H9 (cell line): ENCODE data around the gene SYAP1. TPM values are rescaled to one million over a fixed set of nuclear protein-coding genes. Genes with fewer than 3 reads are reported as not detected.
"Not testable (repeated sequence)": the region's sequence is repeated elsewhere in the genome, so short reads cannot be mapped to it uniquely, and the experiment has no call there.

ENCODE experiments used
- DNase-seq: peaks from one replicate; pipeline ENCODE4 v3.0.0-alpha.2; 2017
- H2AFZ ChIP-seq: one replicate; pipeline ENCODE4 v1.6.1; 2013; ENCODE audit warnings: mild to moderate bottlenecking, low read length, control low read depth, moderate library complexity
- H2AK5ac ChIP-seq: 2 replicates; pipeline ENCODE4 v1.6.1; 2013; ENCODE audit warnings: low read length, control low read depth, mixed read lengths; ENCODE audit not compliant: insufficient read length
- H2BK120ac ChIP-seq: one replicate; pipeline ENCODE4 v1.6.1; 2013; ENCODE audit warnings: low read depth, mild to moderate bottlenecking, low read length, control low read depth, inconsistent platforms; ENCODE audit not compliant: poor library complexity, severe bottlenecking
- H2BK12ac ChIP-seq: 2 replicates; pipeline ENCODE4 v1.6.1; 2013; ENCODE audit warnings: low read length, control low read depth, mixed read lengths, low read depth; ENCODE audit not compliant: insufficient read length
- H2BK15ac ChIP-seq: 2 replicates; pipeline ENCODE4 v1.6.1; 2013; ENCODE audit warnings: low read depth, low read length, control low read depth
- H2BK20ac ChIP-seq: one replicate; pipeline ENCODE4 v1.6.1; 2013; ENCODE audit warnings: low read depth, mild to moderate bottlenecking, low read length, control low read depth, inconsistent platforms; ENCODE audit not compliant: poor library complexity, severe bottlenecking
- H2BK5ac ChIP-seq: 2 replicates; pipeline ENCODE4 v1.6.1; 2013; ENCODE audit warnings: low read length, control low read depth, mixed read lengths; ENCODE audit not compliant: insufficient read length
- H3K14ac ChIP-seq: 2 replicates; pipeline ENCODE4 v1.6.1; 2013; ENCODE audit warnings: low read length, control low read depth; ENCODE audit not compliant: insufficient read depth
- H3K18ac ChIP-seq: 2 replicates; pipeline ENCODE4 v1.6.1; 2013; ENCODE audit warnings: low read depth, mild to moderate bottlenecking, mixed read lengths, low read length, control low read depth; ENCODE audit not compliant: insufficient read length
- H3K23ac ChIP-seq: 2 replicates; pipeline ENCODE4 v1.6.1; 2013; ENCODE audit warnings: low read length, control low read depth, mixed read lengths, low read depth; ENCODE audit not compliant: insufficient read length
- H3K23me2 ChIP-seq: 2 replicates; pipeline ENCODE4 v1.6.1; 2013; ENCODE audit warnings: low read depth, mild to moderate bottlenecking, mixed read lengths, low read length, control low read depth; ENCODE audit not compliant: insufficient read length, poor library complexity, severe bottlenecking
- H3K27ac ChIP-seq: 2 replicates; pipeline ENCODE4 v1.5.1; 2013; ENCODE audit warnings: low read length, control low read depth, mixed read lengths, low read depth; ENCODE audit not compliant: insufficient read length
- H3K27me3 ChIP-seq: 2 replicates; pipeline ENCODE4 v1.6.1; 2013; ENCODE audit warnings: low read length, control low read depth, inconsistent platforms; ENCODE audit not compliant: insufficient read depth
- H3K4ac ChIP-seq: 2 replicates; pipeline ENCODE4 v1.6.1; 2013; ENCODE audit warnings: low read depth, mild to moderate bottlenecking, control low read depth, inconsistent platforms, low read length, moderate library complexity
- H3K4me1 ChIP-seq: 2 replicates; pipeline ENCODE4 v1.6.1; 2013; ENCODE audit warnings: low read length, control low read depth, inconsistent platforms; ENCODE audit not compliant: insufficient read depth
- H3K4me2 ChIP-seq: 2 replicates; pipeline ENCODE4 v1.6.1; 2013; ENCODE audit warnings: low read length, control low read depth, mixed read lengths; ENCODE audit not compliant: insufficient read length, insufficient read depth
- H3K56ac ChIP-seq: 2 replicates; pipeline ENCODE4 v1.6.1; 2013; ENCODE audit warnings: low read depth, mild to moderate bottlenecking, mixed read lengths, low read length, control low read depth; ENCODE audit not compliant: insufficient read length
- H3K79me1 ChIP-seq: 2 replicates; pipeline ENCODE4 v1.6.1; 2013; ENCODE audit warnings: low read depth, mild to moderate bottlenecking, moderate library complexity, low read length, control low read depth, inconsistent platforms; ENCODE audit not compliant: insufficient read depth, poor library complexity, severe bottlenecking
- H3K79me2 ChIP-seq: 2 replicates; pipeline ENCODE4 v1.6.1; 2013; ENCODE audit warnings: low read length, control low read depth, inconsistent platforms; ENCODE audit not compliant: insufficient read depth
- H3K9ac ChIP-seq: 2 replicates; pipeline ENCODE4 v1.6.1; 2013; ENCODE audit warnings: low read length, control low read depth, mixed read lengths; ENCODE audit not compliant: insufficient read length; ENCODE audit errors: extremely low read depth
- H3K9me3 ChIP-seq: one replicate; pipeline ENCODE4 v1.6.1; 2013; ENCODE audit warnings: low read depth, low read length, inconsistent platforms; ENCODE audit not compliant: control insufficient read depth
- H3T11ph ChIP-seq: one replicate; pipeline ENCODE4 v1.6.1; 2013; ENCODE audit warnings: mild to moderate bottlenecking, low read length, control low read depth, inconsistent platforms
- H4K20me1 ChIP-seq: one replicate; pipeline ENCODE4 v1.6.1; 2013; ENCODE audit not compliant: control insufficient read depth, insufficient read length, insufficient read depth
- H4K5ac ChIP-seq: 2 replicates; pipeline ENCODE4 v1.6.1; 2013; ENCODE audit warnings: low read depth, mild to moderate bottlenecking, mixed read lengths, low read length, control low read depth; ENCODE audit not compliant: insufficient read length
- H4K8ac ChIP-seq: replicated peaks from 2 replicates; pipeline ENCODE4 v1.6.1; 2013; ENCODE audit warnings: low read length, control low read depth, mixed read lengths, low read depth; ENCODE audit not compliant: insufficient read length
- H4K91ac ChIP-seq: 2 replicates; pipeline ENCODE4 v1.6.1; 2013; ENCODE audit warnings: low read depth, mild to moderate bottlenecking, moderate library complexity, mixed read lengths, low read length, control low read depth; ENCODE audit not compliant: insufficient read length
- H3K27ac Mint-ChIP-seq, 3 experiments: 2 replicates in 2 of 3; 3 replicates in 1 of 3; pipeline ENCODE4 v1.8.0; 2020 to 2021; ENCODE audit warnings: mixed read lengths in 3 of 3, mild to moderate bottlenecking in 1 of 3, moderate library complexity in 1 of 3
- H3K27me3 Mint-ChIP-seq: 2 replicates; pipeline ENCODE4 v1.8.0; 2021; ENCODE audit warnings: low read depth, mild to moderate bottlenecking, moderate library complexity, mixed read lengths
- H3K36me3 Mint-ChIP-seq, 3 experiments: 2 replicates in 2 of 3; 3 replicates in 1 of 3; pipeline ENCODE4 v1.8.0; 2020 to 2021; ENCODE audit warnings: low read depth in 3 of 3, mixed read lengths in 3 of 3; ENCODE audit not compliant: insufficient read depth in 1 of 3
- H3K4me1 Mint-ChIP-seq, 2 experiments: 2 replicates each; pipeline ENCODE4 v1.8.0; 2020; ENCODE audit warnings: mixed read lengths in 2 of 2
- H3K4me3 Mint-ChIP-seq, 2 experiments: 2 replicates in 1 of 2; 3 replicates in 1 of 2; pipeline ENCODE4 v1.8.0; 2020 to 2021; ENCODE audit warnings: mild to moderate bottlenecking in 2 of 2, mixed read lengths in 2 of 2, moderate library complexity in 1 of 2
- H3K9me3 Mint-ChIP-seq, 2 experiments: 2 replicates in 1 of 2; 3 replicates in 1 of 2; pipeline ENCODE4 v1.8.0; 2020; ENCODE audit warnings: mild to moderate bottlenecking in 2 of 2, mixed read lengths in 2 of 2, moderate library complexity in 1 of 2
- CTCF ChIP-seq: fragments of 200-600 bp; sonication (generic); conservative IDR thresholded peaks from 3 replicates; pipeline ENCODE4 v1.8.0; 2021; ENCODE audit warnings: antibody characterized with exemption, mild to moderate bottlenecking
- WGBS: extraction: QIAGEN DNeasy Blood & Tissue Kit; methylation state at CpG from one replicate; pipeline ENCODE4 v1.1.7; 2013; ENCODE audit warnings: missing lambda C conversion rate, low lambda C conversion rate, mixed read lengths; ENCODE audit not compliant: insufficient read length; ENCODE audit errors: extremely low coverage; 5-methylcytosine and 5-hydroxymethylcytosine counted together
- total RNA-seq: library from RNA; stranded (reverse); gene quantifications from 2 replicates; pipeline ENCODE4 v1.2.1, GENCODE V29; 2021

Gene SYAP1
- total RNA-seq, 1 experiment from 2014 or later = 42.7 TPM

GRCh38 chrX:16778993-16779392 lies 59.6 kb downstream of the SYAP1 start:
- Histone ChIP-seq H4K91ac (no peak overlapping the region), H3K23ac (no peak overlapping the region), H2BK120ac (no peak overlapping the region), H2AFZ (no peak overlapping the region), H2BK12ac (no peak overlapping the region), H3K4ac (no peak overlapping the region), H3K4me2 (no peak overlapping the region), H3K27me3 (no peaks in the 10 kb centered on the region), H4K8ac (no peak overlapping the region), H2BK5ac (no peak overlapping the region), H3K56ac (no peak overlapping the region), H2BK20ac (no peak overlapping the region), H3K9me3 (no peaks in the 10 kb centered on the region), H3K9ac (no peak overlapping the region), H3K18ac (no peak overlapping the region), H3K14ac (no peak overlapping the region), H3K27ac (no peak overlapping the region), H3T11ph (no peak overlapping the region), H3K4me1 (no peaks in the 10 kb centered on the region; the same call in 1 of the 2 replicates), H4K5ac (no peak overlapping the region), H4K20me1 (no peaks in the 10 kb centered on the region), H2AK5ac (no peak overlapping the region), H3K79me1 (no peaks in the 10 kb centered on the region), H3K79me2 (no peaks in the 10 kb centered on the region), H3K23me2 (no peaks in the 10 kb centered on the region), H2BK15ac (no peak overlapping the region)
- peaks cover 0 to 2% of the 10 kb centered on the region in 2 experiments; a peak in 1 of 4 replicates for H3K4me1 Mint-ChIP-seq
- peaks cover 0 to 2% of the 10 kb centered on the region in 2 experiments; a peak in 2 of 5 replicates for H3K9me3 Mint-ChIP-seq
- H3K27ac Mint-ChIP-seq = peak overlapping the region in 2 of 3 experiments; percentile 28 to 65; a peak in 2 of 7 replicates
- DNase-seq = no peak
- H3K36me3 Mint-ChIP-seq = peaks cover 0 to 8% (median 1%) of the 10 kb centered on the region in 3 experiments; a peak in 5 of 7 replicates
- H3K4me3 Mint-ChIP-seq = no peak overlapping the region
- TF ChIP-seq CTCF = no peak
- no peaks in the 10 kb centered on the region for H3K27me3 Mint-ChIP-seq

GRCh38 chrX:16779815-16780214 lies 60.4 kb downstream of the SYAP1 start:
- H3K4me3 Mint-ChIP-seq, H4K20me1 ChIP-seq, H3K79me1 ChIP-seq, H2BK5ac ChIP-seq, H3K9ac ChIP-seq, H3K23ac ChIP-seq, H3K18ac ChIP-seq, H3K56ac ChIP-seq, H3K14ac ChIP-seq, H3K4me1 ChIP-seq, H4K8ac ChIP-seq, H3K27me3 ChIP-seq, H2AK5ac ChIP-seq, H3K9me3 Mint-ChIP-seq, H3T11ph ChIP-seq, H2BK15ac ChIP-seq, H3K27me3 Mint-ChIP-seq, H2BK12ac ChIP-seq, DNase-seq, H3K4ac ChIP-seq, H3K27ac ChIP-seq, H3K36me3 Mint-ChIP-seq, H3K4me1 Mint-ChIP-seq, H3K23me2 ChIP-seq, H3K9me3 ChIP-seq, H4K5ac ChIP-seq, H3K4me2 ChIP-seq, H2BK120ac ChIP-seq, H2AFZ ChIP-seq, H3K79me2 ChIP-seq, H4K91ac ChIP-seq, H2BK20ac ChIP-seq: not testable (repeated sequence)
- H3K27ac Mint-ChIP-seq = peak overlapping the region in 2 of 3 experiments; percentile 76 to 92; a peak in 2 of 7 replicates
- no CpG with 5 or more reads among the region's 2 CpGs for WGBS
